Lower leg skin (tissue), 3 donors: ENCODE results near the gene HOXC10.

Source experiments
- CTCF ChIP-seq, 3 donors: fragments of 450-650 bp; IDR thresholded peaks; one replicate each; pipeline ENCODE4 v1.5.1; 2016; ENCODE audit warnings: antibody characterized with exemption in 3 of 3, mild to moderate bottlenecking in 3 of 3, moderate library complexity in 2 of 3
- POLR2A ChIP-seq, 2 donors: fragments of 450-650 bp; IDR thresholded peaks; one replicate each; pipeline ENCODE4 v1.6.1; 2016 to 2017; ENCODE audit warnings: antibody characterized with exemption in 2 of 2, mild to moderate bottlenecking in 1 of 2, moderate library complexity in 1 of 2

- no peak for TF ChIP-seq CTCF (IDR thresholded peaks at IDR 0.05)
- no peak for TF ChIP-seq POLR2A (IDR thresholded peaks at IDR 0.05)
These were observed 9.5 kb downstream of the HOXC10 start for GRCh38 chr12:53994264-53995001.
